GM18507 (cell line): ENCODE results near the gene LRRIQ4.

Source experiments
- DNase-seq: peaks from one replicate; pipeline ENCODE4 v3.0.0; 2011; ENCODE audit warnings: low read depth; ENCODE audit not compliant: insufficient read length; ENCODE audit errors: extremely low spot score
- FAIRE-seq: peaks from 2 replicates; lab custom pipeline; 2011; peaks lifted over from hg19 to GRCh38; lab: Jason Lieb, UNC

LRRIQ4 gene

DNA sequence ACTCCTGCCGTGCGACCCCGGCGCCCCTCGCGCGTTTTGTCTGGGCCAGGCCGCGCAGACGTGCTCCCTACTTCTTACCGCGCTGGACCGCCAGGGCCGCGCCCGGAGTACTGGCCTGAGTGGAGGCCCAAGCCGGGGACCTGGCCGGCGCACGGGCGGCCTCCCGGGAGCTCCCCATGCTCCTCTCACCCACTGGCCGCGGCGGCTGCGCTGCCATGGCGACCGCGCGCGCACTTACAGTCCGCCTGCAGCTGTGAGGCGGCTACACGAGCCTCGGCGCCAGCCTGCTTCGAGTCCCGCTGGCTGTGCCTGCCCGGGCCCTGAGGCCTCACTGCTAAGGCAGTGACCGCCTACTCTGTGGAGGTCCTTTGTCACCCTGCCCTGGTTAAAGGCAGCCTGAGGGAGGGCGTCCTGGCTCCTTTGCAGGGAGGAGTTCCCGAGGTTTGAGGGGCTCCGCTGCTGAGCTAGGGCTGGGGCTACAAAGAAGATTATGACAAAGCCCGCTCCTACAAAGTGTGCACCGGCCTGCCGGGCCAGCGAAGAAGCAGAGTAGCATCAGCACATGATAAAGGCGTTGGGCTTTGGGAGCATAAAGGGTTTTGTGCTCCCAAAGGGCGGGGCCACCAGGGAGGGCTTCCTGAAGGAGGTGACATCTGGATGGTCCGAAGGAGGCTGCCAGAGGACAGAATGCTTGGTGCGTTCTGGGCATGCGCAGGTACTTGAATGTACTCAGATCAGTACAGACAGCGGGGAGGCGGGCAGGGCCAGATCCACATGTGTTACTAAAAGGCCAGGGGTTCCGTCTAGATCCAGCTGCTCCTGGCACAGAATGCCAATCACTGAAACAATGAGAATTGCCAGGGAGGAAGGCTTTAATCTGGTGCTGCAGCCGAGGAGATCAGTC, at the start of gene LRRIQ4, which contains the start of gene LRRC34:
LRRIQ4 (plus strand) TSS at position 539 of the 904 bp plus-strand sequence. CDS start 9,052 bp downstream, outside the sequence.
LRRC34 (minus strand) TSS at position 573 of the 904 bp plus-strand sequence; CDS start at position 217, 356 bp downstream.
- FAIRE-seq (peak; percentile 60), DNase-seq (no peak)

DNA sequence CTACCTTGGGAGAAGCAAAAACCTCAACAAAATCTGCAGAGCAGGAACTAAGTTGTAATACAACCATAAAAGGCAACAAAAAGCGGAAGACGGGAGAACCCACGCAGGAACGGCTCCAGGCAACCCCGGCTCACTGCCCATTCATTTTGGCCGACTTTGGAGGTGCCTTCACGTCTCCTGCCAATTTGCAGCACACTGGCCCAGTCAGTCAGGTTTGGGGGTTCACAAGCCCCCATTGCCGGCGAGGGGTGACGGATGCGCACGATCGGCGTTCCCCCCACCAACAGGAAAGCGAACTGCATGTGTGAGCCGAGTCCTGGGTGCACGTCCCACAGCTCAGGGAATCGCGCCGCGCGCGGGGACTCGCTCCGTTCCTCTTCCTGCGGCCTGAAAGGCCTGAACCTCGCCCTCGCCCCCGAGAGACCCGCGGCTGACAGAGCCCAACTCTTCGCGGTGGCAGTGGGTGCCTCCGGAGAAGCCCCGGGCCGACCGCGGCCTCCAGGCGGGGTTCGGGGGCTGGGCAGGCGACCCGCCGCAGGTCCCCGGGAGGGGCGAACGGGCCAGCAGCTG, 48.3 kb upstream of the LRRIQ4 start:
- FAIRE-seq (peak; percentile 85), DNase-seq (no peak)

DNA sequence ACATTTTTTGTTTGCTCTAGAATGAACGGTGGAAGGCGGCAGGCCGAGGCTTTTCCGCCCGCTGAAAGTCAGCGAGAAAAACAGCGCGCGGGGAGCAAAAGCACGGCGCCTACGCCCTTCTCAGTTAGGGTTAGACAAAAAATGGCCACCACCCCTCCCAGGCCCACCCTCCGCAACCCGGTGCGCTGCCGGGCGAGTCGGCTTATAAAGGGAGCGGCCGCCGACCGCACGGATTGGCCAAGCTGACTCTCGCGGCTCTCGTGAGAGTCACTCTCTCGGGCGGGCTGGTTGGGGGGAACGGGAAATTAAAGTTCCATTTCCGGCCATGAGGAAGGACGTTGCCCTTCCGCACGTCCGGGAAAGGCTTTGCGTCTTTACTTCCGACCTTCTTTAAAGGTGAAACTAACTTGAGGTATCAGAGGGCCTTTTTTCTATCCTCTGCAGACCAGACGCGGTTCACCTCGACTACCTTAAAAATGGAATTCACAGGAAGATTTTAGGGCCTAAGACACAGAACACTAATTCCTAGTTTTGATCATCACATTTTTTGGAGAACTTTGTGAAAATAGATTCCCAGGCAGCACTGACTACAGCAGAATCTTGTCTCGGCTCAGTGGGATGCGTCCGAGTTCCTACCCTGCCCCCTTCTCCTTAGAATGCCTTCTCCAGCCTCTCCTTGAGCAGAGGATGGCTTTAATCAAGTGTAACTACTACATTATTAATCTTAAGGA, 47.6 kb upstream of the LRRIQ4 start, which contains the start of gene TERC:
TERC (minus strand) TSS at position 179 of the 731 bp plus-strand sequence.
- no peak for DNase-seq
- peak; percentile 94 for FAIRE-seq

DNA sequence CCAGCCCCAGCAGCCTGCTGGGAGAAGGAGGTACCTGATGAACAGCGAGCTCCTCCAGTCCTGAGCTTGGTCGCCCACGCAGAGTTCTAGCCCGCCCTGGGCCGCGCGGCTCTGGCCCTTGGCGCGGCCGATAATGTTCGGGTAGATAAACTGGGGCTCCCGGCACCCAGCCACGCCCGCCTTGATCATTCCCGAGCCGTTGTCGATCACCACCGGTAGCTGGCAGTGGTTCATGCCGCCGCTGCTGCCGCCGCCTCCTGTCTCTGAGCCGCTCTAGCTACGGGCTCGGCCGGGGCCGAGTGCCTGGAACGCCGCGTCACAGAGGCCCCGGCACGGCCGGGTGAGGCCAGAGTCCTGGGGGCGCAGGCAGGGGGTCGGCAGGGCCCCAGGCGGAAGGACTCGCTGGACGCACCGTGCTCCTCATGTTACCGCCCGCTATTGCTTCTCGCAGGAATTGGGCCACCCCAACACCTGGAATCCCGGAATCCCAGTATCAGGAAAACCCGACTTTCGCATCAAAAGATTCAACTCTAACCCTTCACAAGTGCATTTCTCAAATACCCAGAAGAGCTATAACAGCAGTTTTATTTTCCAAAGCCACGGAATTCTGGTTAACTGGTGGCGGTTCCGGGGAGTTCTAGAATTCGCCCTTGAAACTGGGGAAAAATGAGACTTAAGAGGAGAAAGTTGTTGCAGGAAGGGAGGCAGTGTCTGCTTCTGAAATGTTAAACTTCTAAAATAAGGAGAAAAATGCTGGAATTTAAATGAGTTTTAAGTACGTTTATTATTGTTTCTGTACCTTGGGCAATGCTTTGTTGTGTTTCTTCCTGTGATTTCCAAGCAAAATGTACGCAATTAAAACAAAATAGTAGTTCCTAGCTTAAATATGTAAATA, 43.1 kb upstream of the LRRIQ4 start, which contains the start of gene ACTRT3:
ACTRT3 (minus strand) TSS at position 275 of the 895 bp plus-strand sequence; CDS start at position 234, 41 bp downstream.
- DNase-seq (no peak), FAIRE-seq (peak; percentile 73)

DNA sequence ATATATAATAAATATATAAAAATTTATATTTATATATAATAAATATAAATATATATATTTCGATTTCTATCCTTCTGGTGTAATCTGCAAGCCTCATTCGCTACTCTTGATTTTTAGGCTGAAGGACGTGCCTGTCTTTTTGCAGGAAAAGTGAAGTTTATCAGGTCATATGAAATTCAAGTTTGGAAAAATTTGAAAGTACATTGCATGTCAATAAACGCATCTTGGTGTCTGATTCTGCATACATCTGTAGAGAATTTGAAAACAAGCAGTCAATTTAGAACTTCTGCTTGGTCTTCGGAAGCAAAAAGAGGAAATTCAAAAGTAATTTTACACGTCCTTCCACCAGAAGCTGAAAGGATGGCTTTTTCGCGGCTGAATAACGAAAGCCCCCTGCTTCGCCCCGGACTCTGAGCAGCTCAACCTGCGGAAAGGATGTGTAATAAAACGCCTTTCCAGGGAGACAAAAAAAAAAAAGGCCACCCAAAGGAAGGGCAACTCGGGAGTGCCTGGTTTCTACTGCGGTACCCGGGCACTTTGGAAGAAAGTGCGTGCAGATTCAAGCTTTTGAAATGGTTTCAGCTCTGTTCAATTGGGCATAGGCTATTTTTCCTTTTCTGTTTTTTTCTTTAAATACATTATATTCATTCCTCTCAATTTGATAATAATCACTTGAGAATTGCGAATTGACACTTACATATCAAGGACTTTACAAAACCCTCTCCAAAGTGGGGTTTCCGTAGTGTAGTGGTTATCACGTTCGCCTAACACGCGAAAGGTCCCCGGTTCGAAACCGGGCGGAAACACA, 41.0 kb upstream of the LRRIQ4 start:
- FAIRE-seq (peak; percentile 80), DNase-seq (no peak)

DNA sequence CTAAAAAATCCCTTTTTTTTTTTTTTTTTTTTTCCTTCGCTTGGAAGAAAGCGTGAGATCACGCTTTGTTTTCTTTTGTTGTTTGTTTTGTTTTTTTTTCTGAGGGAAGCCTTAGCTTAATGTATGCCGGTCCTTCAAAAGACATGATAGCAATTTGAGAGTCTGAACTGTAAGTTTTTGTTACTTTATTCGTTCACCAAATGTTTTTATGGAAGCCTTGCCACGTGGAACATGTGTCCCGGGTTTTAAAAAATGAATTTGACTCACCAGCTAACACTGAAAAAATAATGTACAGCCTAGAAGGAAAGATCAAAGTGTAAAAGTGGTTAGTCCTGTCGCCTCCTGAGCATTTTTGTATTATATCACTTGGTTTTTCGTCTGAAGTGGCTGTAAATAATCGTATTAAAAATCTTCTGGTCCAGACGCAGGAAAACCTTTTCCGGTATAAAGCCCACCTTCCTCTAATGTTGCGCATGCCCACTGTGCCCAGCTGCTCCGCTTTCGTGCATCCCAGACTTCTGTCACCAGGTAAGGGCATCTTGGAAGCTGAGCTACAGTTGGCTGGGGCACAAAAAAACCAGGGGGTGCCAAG, 40.3 kb upstream of the LRRIQ4 start:
- DNase-seq = no peak
- FAIRE-seq = no peak

DNA sequence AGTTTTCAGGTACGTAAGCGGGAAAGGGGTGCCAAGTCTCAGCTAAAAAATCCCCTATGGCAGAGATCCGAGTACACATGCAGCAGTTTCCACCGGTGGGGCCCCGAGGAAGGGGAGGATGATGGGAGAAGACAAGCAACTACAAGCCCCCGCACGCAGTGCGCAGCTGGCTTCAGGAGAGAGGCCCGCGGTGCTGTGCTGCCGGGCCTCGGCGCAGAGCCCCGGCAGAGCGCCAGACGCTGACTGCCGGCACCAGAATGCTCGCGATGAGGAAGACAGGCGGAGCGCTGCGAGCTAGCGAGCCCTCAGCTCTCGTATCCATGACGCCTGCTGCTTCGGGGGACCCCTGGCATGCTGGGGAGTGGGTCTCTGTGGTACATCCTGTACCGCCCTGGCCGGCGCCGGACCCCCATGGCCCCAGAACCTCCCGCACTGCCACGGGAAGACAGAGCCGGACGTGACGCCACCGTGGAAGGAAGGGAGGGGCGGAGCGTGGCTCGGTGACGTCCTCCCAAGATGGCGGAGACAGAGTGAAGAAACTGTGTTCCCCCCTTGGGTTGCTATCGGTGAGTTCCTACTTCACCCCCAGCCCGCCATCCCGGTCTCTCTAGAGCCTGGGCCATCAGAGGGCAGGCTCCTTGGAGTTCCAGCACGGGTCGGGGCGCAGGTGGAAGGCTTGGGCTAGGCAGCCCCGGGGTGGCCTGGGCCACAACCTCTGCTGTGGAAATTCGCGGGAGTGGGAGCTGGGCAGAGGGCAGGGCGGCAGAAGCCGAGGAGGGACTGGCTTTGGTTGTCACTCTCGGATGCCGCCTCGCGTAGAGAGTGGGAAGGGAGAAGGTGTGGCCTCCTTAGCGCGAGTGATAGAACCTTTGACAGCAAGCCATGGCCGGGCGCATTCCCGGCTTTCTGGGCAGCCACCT, 39.5 kb upstream of the LRRIQ4 start, which contains the start of gene MYNN:
MYNN (plus strand) TSS at position 500 of the 920 bp plus-strand sequence. CDS start 900 bp downstream, outside the sequence.
- no peak for DNase-seq
- peak; percentile 98 for FAIRE-seq

DNA sequence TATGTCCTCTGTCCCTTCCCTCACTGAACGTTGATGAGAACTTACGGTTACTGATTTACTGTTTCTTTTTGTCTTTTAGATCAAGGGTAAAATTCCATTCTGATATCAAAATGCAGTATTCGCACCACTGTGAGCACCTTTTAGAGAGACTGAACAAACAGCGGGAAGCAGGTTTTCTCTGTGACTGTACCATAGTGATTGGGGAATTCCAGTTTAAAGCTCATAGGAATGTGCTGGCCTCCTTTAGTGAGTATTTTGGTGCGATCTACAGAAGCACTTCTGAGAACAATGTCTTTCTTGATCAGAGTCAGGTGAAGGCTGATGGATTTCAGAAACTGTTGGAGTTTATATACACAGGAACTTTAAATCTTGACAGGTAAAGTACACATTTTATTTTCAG, 38.5 kb upstream of the LRRIQ4 start:
- FAIRE-seq = peak; percentile 62
- no peak for DNase-seq

DNA sequence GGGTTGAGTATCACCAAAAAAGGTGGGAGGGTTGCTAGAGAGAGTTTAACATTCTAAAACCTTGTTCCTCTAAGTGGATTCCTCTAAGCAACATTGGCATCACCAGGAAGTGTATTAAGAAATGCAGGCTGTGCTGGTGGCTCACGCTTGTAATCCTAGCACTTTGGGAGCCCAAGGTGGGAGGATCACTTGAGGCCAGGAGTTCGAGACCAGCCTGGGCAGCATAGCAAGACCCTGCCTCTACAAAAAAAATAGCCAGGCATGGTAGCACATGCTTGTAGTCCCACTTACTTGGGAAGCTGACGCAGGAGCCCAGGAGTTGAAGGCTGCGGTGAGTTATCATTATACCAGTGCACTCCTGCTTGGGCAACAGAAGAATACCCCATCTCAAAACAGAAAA, 34.8 kb upstream of the LRRIQ4 start:
- DNase-seq (no peak), FAIRE-seq (no peak)

DNA sequence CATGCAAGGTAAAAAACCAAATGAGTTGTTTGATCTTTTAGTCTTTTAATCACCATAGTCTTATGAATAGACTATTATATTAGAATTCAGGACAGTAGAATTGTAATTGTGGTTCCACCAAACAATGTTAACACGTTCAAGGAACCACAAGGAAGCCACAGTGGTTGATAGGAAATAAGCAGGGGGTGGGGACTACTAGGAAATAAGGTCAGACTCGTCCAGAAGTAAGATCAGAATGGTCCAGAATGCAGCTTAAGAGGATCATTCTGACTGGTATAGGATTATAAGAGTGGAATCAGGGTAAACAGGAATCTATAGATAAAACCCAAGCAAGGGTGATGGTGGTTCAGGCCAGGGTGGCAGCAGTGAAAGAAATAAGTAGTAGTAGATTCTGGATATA, 31.9 kb upstream of the LRRIQ4 start:
- DNase-seq (no peak), FAIRE-seq (no peak)

DNA sequence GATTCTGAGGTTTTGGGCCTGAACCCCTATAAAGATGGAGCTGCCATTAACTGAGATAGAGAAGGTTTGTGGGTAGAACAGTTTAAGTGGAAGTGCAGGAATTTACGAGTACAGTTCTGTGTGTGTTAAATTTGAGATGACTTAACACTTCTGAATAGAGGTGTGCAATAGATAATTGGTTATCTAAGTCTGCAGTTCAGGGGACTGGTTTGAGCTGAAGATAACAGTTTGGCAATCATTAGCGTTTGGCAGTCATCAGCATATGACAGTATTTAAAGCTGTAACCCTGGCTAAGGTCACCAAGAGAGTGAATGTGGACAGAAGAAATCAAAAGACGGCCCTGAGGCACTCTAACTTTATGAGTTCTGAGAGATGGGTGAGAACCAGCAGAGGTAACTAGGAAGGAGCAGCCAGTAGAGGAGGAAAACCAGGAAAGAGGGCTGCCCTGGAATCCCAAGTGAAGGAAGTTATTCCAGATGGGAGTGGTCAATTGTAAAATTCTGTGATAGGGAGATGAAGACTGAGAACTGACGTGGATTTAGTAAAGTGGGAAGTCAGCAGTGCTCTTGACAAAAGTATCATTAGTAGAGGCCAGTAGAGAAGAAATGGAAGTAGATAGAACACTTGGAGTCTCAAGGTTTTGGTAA, 31.3 kb upstream of the LRRIQ4 start:
- FAIRE-seq (no peak), DNase-seq (no peak)

DNA sequence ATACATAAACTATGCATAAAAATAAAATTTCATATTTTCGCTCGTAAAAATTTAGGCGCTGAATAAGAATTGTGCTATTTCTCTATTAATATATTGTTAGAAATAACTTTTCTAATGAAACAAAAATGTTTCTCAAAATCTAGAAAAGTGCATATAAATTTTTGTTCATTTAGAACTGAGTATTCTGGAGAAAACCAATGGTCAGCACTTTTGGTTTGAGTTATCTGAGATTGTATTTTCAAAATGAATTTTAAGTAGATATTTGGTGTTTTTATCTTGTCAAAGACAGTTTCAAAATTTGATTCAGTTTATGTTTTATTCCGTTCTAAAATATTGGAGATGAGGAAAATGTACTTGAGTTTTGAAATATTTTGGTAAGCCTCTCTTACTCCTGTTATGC, 25.6 kb upstream of the LRRIQ4 start:
- DNase-seq = no peak
- no peak for FAIRE-seq

DNA sequence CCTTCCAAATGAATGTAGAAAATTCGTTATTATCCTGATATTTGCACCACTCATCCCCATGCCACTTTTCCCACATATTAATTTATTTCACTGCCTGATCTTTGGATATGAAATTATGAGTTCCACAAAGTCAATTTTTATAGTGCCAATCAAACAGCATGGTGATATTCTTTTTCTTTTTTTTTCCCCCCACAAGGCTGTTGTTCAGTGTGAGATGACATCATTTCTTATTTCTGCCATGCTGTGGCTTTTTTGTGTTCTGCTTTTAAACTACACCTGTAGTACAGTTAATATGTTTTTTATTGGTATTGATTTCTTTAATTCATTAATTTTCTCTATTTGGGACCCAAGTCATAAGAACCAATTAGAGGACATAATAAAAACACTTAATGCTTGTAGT, 24.9 kb upstream of the LRRIQ4 start:
- FAIRE-seq (no peak), DNase-seq (no peak)

DNA sequence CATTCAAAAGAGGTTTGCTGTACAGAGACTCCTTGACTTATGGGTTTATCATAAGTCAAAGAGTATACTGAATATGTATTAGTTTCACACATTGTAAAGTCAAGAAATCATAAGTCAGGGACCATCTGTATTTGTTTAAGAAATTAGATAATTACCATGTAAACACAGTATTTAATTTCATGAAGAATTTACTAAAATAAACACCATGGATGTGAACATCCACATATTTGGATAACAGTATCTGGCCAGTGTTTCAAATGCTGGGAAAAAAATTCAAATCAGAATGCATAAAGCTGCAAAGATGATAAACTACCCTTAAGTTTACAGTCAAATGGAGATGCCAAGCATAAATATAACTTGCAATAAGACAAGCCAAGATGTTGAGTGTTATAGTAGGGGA, 22.5 kb upstream of the LRRIQ4 start:
- FAIRE-seq = no peak
- no peak for DNase-seq

DNA sequence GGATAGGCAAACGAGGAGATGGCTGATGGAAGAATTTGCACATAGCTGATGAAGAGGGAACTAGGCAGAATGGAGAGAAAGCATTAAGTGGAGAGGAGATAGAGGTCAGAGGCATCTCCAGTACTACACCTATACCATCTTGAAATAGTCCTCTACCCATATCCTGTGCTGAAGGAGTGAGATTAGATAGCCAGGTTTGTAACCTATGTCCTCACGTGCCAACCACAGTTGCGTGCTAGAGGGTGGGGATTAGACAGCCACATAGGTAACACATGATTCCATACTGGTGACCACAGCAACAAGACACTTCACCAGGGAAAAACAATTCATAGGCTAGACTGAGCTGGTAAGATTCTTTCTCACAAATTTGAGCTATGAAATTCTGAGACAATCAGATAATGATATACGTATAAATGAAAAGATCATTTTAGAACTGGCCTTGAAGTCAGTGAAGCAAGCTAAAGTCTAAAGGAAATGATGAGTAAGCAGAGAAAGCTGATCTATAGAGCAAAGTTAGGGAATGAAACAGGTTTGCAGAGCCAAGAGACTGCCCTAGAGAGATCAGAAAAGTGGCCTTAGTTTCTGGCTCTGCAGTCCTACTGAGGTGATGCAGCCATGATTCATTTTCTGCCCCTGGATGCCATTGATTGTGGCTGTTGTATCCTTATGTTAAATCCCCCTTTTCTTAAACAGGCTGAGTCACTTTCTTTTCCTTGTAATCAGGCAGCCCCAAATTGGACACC, 21.8 kb upstream of the LRRIQ4 start:
- no peak for FAIRE-seq
- DNase-seq = no peak

DNA sequence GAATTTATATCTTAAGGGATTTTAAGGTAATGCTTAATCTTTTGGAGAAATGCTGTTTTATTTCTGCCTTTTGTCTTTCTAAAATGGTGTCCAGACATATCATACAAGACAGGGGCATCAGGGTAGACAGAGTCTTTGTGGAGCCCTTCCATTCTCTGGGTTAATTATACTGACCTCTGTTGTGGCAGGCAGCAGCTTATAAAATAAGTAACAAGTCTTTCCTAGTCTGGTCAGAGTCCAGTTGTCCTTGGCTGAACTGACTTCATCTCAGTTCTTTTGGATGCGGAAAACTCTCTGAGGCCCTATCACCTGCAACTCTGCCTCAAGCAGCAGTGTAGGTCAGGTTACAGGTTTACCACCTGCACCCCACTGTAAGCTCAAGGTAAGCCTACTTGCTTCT, 20.3 kb upstream of the LRRIQ4 start:
- DNase-seq = no peak
- no peak for FAIRE-seq
